Astrocyte (in vitro differentiated cells and primary cell): ENCODE results near the gene L3MBTL1. TPM values are rescaled to one million over a fixed set of nuclear protein-coding genes. Genes with fewer than 3 reads are reported as not detected.
"Not testable (repeated sequence)": the region's sequence is repeated elsewhere in the genome, so short reads cannot be mapped to it uniquely, and the experiment has no call there.

ENCODE experiments used
- DNase-seq: peaks from one replicate; pipeline ENCODE4 v3.0.0-alpha.2; 2010; ENCODE audit warnings: low read depth
- FAIRE-seq: peaks from 2 replicates; lab custom pipeline; 2011; peaks lifted over from hg19 to GRCh38; lab: Jason Lieb, UNC
- H2AFZ ChIP-seq: 2 replicates; pipeline ENCODE4 v1.6.0; 2012; ENCODE audit warnings: low read depth, low read length, inconsistent platforms
- H3K27ac ChIP-seq: 2 replicates; pipeline ENCODE4 v1.5.1; 2011; ENCODE audit warnings: low read depth, low read length, inconsistent platforms
- H3K27me3 ChIP-seq: 2 replicates; pipeline ENCODE4 v1.6.0; 2011; ENCODE audit warnings: low read length, inconsistent platforms; ENCODE audit not compliant: insufficient read depth
- H3K36me3 ChIP-seq: 2 replicates; pipeline ENCODE4 v1.5.1; 2011; ENCODE audit warnings: low read length, inconsistent platforms; ENCODE audit not compliant: insufficient read depth
- H3K4me1 ChIP-seq: 2 replicates; pipeline ENCODE4 v1.5.1; 2011; ENCODE audit warnings: low read length, inconsistent platforms; ENCODE audit not compliant: insufficient read depth
- H3K4me2 ChIP-seq: 2 replicates; pipeline ENCODE4 v1.6.0; 2012; ENCODE audit warnings: low read length, inconsistent platforms
- H3K4me3 ChIP-seq: 2 replicates; pipeline ENCODE4 v1.5.1; 2011; ENCODE audit warnings: low read depth, mild to moderate bottlenecking, low read length, inconsistent platforms; ENCODE audit not compliant: insufficient read depth
- H3K79me2 ChIP-seq: 2 replicates; pipeline ENCODE4 v1.6.0; 2012; ENCODE audit warnings: mild to moderate bottlenecking, low read length, inconsistent platforms; ENCODE audit not compliant: insufficient read depth
- H3K9ac ChIP-seq: 2 replicates; pipeline ENCODE4 v1.6.0; 2012; ENCODE audit warnings: mild to moderate bottlenecking, low read length, inconsistent platforms
- H3K9me3 ChIP-seq: 2 replicates; pipeline ENCODE4 v1.5.1; 2012; ENCODE audit warnings: low read depth, mild to moderate bottlenecking, low read length, inconsistent platforms; ENCODE audit not compliant: insufficient read depth
- H4K20me1 ChIP-seq: 2 replicates; pipeline ENCODE4 v1.6.0; 2012; ENCODE audit warnings: low read length, inconsistent platforms; ENCODE audit not compliant: insufficient read depth
- H3K27ac Mint-ChIP-seq: one replicate; pipeline ENCODE4 v1.8.0; 2021; ENCODE audit warnings: mild to moderate bottlenecking, mixed read lengths; ENCODE audit not compliant: unreplicated experiment
- H3K27me3 Mint-ChIP-seq: one replicate; pipeline ENCODE4 v1.8.0; 2021; ENCODE audit warnings: low read depth, mixed read lengths; ENCODE audit not compliant: unreplicated experiment
- H3K36me3 Mint-ChIP-seq: one replicate; pipeline ENCODE4 v1.8.0; 2021; ENCODE audit warnings: low read depth, mixed read lengths; ENCODE audit not compliant: unreplicated experiment
- H3K4me1 Mint-ChIP-seq: one replicate; pipeline ENCODE4 v1.8.0; 2021; ENCODE audit warnings: low read depth, mixed read lengths; ENCODE audit not compliant: unreplicated experiment
- H3K4me3 Mint-ChIP-seq: one replicate; pipeline ENCODE4 v1.8.0; 2021; ENCODE audit warnings: mild to moderate bottlenecking, moderate library complexity, mixed read lengths; ENCODE audit not compliant: unreplicated experiment
- H3K9me3 Mint-ChIP-seq: one replicate; pipeline ENCODE4 v1.8.0; 2021; ENCODE audit warnings: mild to moderate bottlenecking, mixed read lengths; ENCODE audit not compliant: unreplicated experiment
- CTCF ChIP-seq: IDR thresholded peaks from 2 replicates; pipeline ENCODE4 v1.5.1; 2011; ENCODE audit warnings: low read depth, mild to moderate bottlenecking, inconsistent platforms, low read length, moderate library complexity; ENCODE audit not compliant: insufficient read depth
- EZH2 ChIP-seq: IDR thresholded peaks from 2 replicates; pipeline ENCODE4 v1.6.1; 2012; ENCODE audit warnings: mild to moderate bottlenecking, low read length, inconsistent platforms; ENCODE audit not compliant: insufficient read depth
- total RNA-seq: library from RNA; stranded (reverse); gene quantifications from 2 replicates; pipeline ENCODE4 v1.2.1, GENCODE V29; 2021

Gene L3MBTL1
- total RNA-seq, 1 donor from 2014 or later, result 13.0 TPM

GRCh38 chr20:43495388-43495787 is 12.1 kb upstream of the L3MBTL1 start:
- FAIRE-seq, result no peak
- Mint-ChIP-seq H3K27me3 (peaks cover 7% of the 10 kb centered on the region), H3K4me1 (peaks cover 5% of the 10 kb centered on the region)

GRCh38 chr20:43502021-43502420 is 5.5 kb upstream of the L3MBTL1 start:
- not testable (repeated sequence) for H3K4me2 ChIP-seq, H3K27ac Mint-ChIP-seq, H3K4me1 ChIP-seq, H3K79me2 ChIP-seq, H4K20me1 ChIP-seq, FAIRE-seq, H2AFZ ChIP-seq, H3K9ac ChIP-seq, H3K4me3 ChIP-seq, H3K9me3 ChIP-seq, H3K36me3 Mint-ChIP-seq, H3K9me3 Mint-ChIP-seq, H3K36me3 ChIP-seq, H3K4me3 Mint-ChIP-seq, H3K4me1 Mint-ChIP-seq, H3K27ac ChIP-seq, DNase-seq
- H3K27me3 Mint-ChIP-seq, result peaks cover 34% of the 10 kb centered on the region
- peaks cover 22% of the 10 kb centered on the region for H3K27me3 ChIP-seq

More at GRCh38 chr20:43495388-43495787, 12.1 kb upstream of the L3MBTL1 start:
- Histone ChIP-seq H3K36me3 (no peaks in the 10 kb centered on the region), H3K4me3 (no peak overlapping the region), H4K20me1 (no peaks in the 10 kb centered on the region), H3K9me3 (no peaks in the 10 kb centered on the region), H2AFZ (no peak overlapping the region), H3K4me1 (no peaks in the 10 kb centered on the region), H3K79me2 (no peaks in the 10 kb centered on the region), H3K9ac (no peak overlapping the region), H3K4me2 (no peak overlapping the region), H3K27me3 (no peaks in the 10 kb centered on the region), H3K27ac (no peak overlapping the region)
- H3K9me3 Mint-ChIP-seq, result peaks cover 5% of the 10 kb centered on the region
- no peak for TF ChIP-seq EZH2
- no peak for TF ChIP-seq CTCF
- H3K27ac Mint-ChIP-seq, result no peak overlapping the region
- DNase-seq, result no peak
- H3K4me3 Mint-ChIP-seq, result no peak overlapping the region
- no peaks in the 10 kb centered on the region for H3K36me3 Mint-ChIP-seq

GRCh38 chr20:43506238-43506637 is 1.3 kb upstream of the L3MBTL1 start:
- Histone ChIP-seq H2AFZ (no peak overlapping the region), H3K4me2 (no peak overlapping the region), H3K36me3 (no peaks in the 10 kb centered on the region), H3K79me2 (no peaks in the 10 kb centered on the region), H3K9me3 (no peaks in the 10 kb centered on the region), H3K27ac (no peak overlapping the region), H3K4me3 (no peak overlapping the region), H3K9ac (no peak overlapping the region), H4K20me1 (no peaks in the 10 kb centered on the region), H3K27me3 (peaks cover 25% of the 10 kb centered on the region), H3K4me1 (peaks cover 3% of the 10 kb centered on the region)
- TF ChIP-seq CTCF (no peak), EZH2 (no peak)
- peak overlapping the region; percentile 45 for H3K4me3 Mint-ChIP-seq
- no peaks in the 10 kb centered on the region for H3K36me3 Mint-ChIP-seq
- H3K27ac Mint-ChIP-seq, result no peak overlapping the region
- H3K4me1 Mint-ChIP-seq, result no peaks in the 10 kb centered on the region
- DNase-seq (no peak), FAIRE-seq (no peak)
- H3K27me3 Mint-ChIP-seq, result peaks cover 35% of the 10 kb centered on the region
- H3K9me3 Mint-ChIP-seq, result peaks cover 2% of the 10 kb centered on the region
